Measurements from ENCODE around the gene GOLT1A.

- TF ChIP-seq CTCF (IDR thresholded peaks at IDR 0.05), result 0 out of 2 replicates have a peak, but pooled peaks have one; percentile 6
- TF ChIP-seq ZFX (IDR thresholded peaks at IDR 0.05; ENCODE audit: borderline replicate concordance), result no peak
These were observed 23.3 kb downstream of the GOLT1A start for GRCh38 chr1:204190212-204191211.

Data from 22Rv1 (cell line).